GM08714 (cell line): Measurements from ENCODE around the gene NUDT6.
"Not testable (repeated sequence)": the region's sequence is repeated elsewhere in the genome, so short reads cannot be mapped to it uniquely, and the experiment has no call there.

ENCODE experiments used
- H3K4me3 ChIP-seq: fragments of 200-500 bp; sonication (Bioruptor generic); 2 replicates; pipeline ENCODE4 v1.5.1; 2014; ENCODE audit warnings: mild to moderate bottlenecking, low read length, inconsistent platforms
- ZNF274 ChIP-seq: IDR thresholded peaks from 2 replicates; pipeline ENCODE4 v1.6.1; 2012; ENCODE audit warnings: mild to moderate bottlenecking, low read depth, low read length

Gene NUDT6

DNA sequence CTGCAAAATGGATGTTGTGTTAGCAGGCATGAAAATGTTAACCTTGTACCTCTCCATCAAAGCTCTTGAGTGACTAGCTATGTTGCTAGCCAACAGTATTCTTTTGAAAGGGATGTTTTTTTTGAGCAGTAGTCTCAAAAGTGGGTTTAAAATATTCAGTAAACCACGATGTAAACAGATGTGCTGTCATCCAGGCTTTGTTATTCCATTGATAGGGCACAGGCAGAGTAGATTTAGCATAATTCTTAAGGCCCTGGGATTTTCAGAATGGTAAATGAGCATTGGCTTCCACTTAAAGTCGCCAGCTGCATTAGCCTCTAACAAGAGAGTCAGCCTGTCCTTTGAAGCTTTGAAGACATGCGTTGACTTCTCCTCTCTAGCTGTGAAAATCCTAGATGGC is 77.3 kb downstream of the NUDT6 start:
- no peak overlapping the region for H3K4me3 ChIP-seq
- no peak for TF ChIP-seq ZNF274

DNA sequence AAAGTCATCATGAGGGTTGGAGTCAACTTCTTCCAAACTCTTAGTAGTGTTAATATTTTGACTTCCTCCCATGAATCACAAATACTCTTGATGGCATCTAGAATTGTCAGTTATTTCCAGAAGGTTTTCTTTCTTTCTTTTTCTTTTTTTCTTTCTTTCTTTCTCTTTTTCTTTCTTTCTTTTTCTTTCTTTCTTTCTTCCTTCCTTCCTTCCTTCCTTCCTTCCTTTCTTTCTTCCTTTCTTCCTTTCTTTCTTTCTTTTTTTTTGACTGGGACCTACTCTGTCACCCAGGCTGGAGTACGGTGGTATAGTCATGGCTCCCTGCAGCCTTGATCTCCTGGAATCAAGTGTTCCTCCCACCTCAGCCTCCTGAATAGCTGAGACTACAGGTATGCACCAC is 78.0 kb downstream of the NUDT6 start:
- H3K4me3 ChIP-seq = not testable (repeated sequence)

DNA sequence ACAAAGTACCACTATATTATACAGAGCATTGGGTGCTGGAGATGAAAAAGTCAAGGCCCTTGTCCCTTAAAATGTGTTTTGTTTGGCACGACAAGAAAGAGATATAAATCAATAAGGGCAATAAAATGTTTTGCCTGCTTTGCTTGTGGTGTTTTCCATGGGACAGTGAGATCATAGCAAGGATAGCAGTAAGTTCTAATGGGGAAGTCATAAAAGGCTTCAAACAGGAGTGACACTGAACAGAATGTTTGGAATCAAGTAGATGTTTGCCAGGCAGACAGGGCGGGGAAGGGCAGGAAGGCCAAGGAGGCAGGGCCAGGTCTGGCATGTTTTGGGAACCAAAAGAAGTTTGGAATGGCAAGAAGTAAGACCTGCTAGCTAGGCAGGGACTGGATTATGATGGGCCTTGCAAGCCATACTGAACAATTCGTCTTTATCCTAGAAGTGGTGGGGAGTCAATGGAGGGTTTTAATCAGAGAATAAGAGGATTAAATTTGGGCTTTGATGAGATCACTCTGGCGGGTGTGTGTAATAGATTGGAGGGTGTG is 79.3 kb downstream of the NUDT6 start:
- H3K4me3 ChIP-seq = no peak overlapping the region
- TF ChIP-seq ZNF274 = no peak
